ENCODE measurements around the gene LRCH1. TPM values are rescaled to one million over a fixed set of nuclear protein-coding genes. Genes with fewer than 3 reads are reported as not detected.

LRCH1 gene
- total and polyA plus RNA-seq, 10 of the 15 experiments (the other 5 are each of a cell fraction or from before 2014, with no cell fraction given) = 5.3 to 48.9 (median 14.4) TPM

GRCh38 chr13:46561286-46561685 lies 8.3 kb downstream of the LRCH1 start:
- in situ Hi-C loops (cut with MboI) = no loop called here
- Histone ChIP-seq H3K27ac (ENCODE audit: control insufficient read depth, insufficient read depth) (no peak overlapping the region), H3K27me3 (replicated peaks in 1 of 2; ENCODE audit: control insufficient read depth in 2 of 2, insufficient read depth in 2 of 2, low read length in 1 of 2) (no peaks in the 10 kb centered on the region), H3K4me2 (ENCODE audit: control insufficient read depth, insufficient read depth) (no peak overlapping the region), H3K36me3 (ENCODE audit: control insufficient read depth in 2 of 2, insufficient read depth in 2 of 2, low read length in 1 of 2) (peaks cover 1 to 6% of the 10 kb centered on the region in 2 experiments; a peak in 2 of 4 replicates), H3K4me3 (no peak overlapping the region), H3K9ac (ENCODE audit: control insufficient read depth, insufficient read depth, low read length) (no peak overlapping the region), H4K20me1 (ENCODE audit: control insufficient read depth, insufficient read depth) (peaks cover 10% of the 10 kb centered on the region), H3K79me2 (ENCODE audit: control insufficient read depth, insufficient read depth, low read length) (peaks cover 96% of the 10 kb centered on the region), H3K4me1 (ENCODE audit: control insufficient read depth, insufficient read depth, low read length) (peaks cover 20% of the 10 kb centered on the region), H3K9me3 (replicated peaks; ENCODE audit: control insufficient read depth, insufficient read depth, low read length) (no peaks in the 10 kb centered on the region; the same call in 2 of the 3 replicates), H2AFZ (ENCODE audit: control insufficient read depth, low read depth, low read length) (no peak overlapping the region)
- ChIA-PET SMC1A (ENCODE audit: uncharacterized antibody, unreplicated experiment) (interaction anchor here (0.8 to 7.3 kb wide), 16 partner anchors 10 to 160 kb away, joined by 3 to 58 read pairs (median 5); no protein-coding TSS in a partner anchor), POLR2A (interaction anchor here (0.7 to 1.9 kb wide), 6 partner anchors 8 to 40 kb away, joined by 3 to 11 read pairs (median 3); partner anchors contain the start of gene LRCH1), RAD21 (ENCODE audit: unreplicated experiment) (interaction anchor here (0.7 to 2.5 kb wide), 8 partner anchors 9 to 93 kb away, joined by 3 to 18 read pairs (median 4); no protein-coding TSS in a partner anchor), CTCF (interaction anchor here (0.9 to 2.3 kb wide), 2 partner anchors 11 to 100 kb away, joined by 3 to 10 read pairs; no protein-coding TSS in a partner anchor)
- FAIRE-seq (no peak), DNase-seq (ENCODE audit: low read depth, low spot score) (no peak), ATAC-seq (no peak)
- 50% methylated on average over 2 of the region's 2 CpGs for WGBS (ENCODE audit: insufficient coverage, insufficient replicate concordance, low lambda C conversion rate, missing lambda C conversion rate)
- intact Hi-C loops (cut with micrococcal nuclease; ENCODE audit: unreplicated experiment) = no loop called here
- no peak for TF ChIP-seq PRDM15 (CRISPR knock-in tag; IDR thresholded peaks at IDR 0.05)
- 0 out of 2 replicates have a peak, but pooled peaks have one; percentile 47 for TF ChIP-seq WRNIP1 (IDR thresholded peaks at IDR 0.05; ENCODE audit: borderline replicate concordance, low read depth, low read length)
- TF ChIP-seq JUND (IDR thresholded peaks at IDR 0.05; ENCODE audit: low read depth, low read length) = no peak
- TF ChIP-seq TARDBP (IDR thresholded peaks at IDR 0.05; ENCODE audit: borderline replicate concordance) = no peak
- BruUV-seq (replicated peaks) = no TSS peak

Measured in GM12878 (cell line).